ENCODE results near the gene EPHB3. TPM values are rescaled to one million over a fixed set of nuclear protein-coding genes. Genes with fewer than 3 reads are reported as not detected.

The EPHB3 gene
- total and polyA plus RNA-seq, 10 of the 15 experiments (the other 5 are each of a cell fraction or from before 2014, with no cell fraction given): 0.09 TPM; not detected in 9

DNA sequence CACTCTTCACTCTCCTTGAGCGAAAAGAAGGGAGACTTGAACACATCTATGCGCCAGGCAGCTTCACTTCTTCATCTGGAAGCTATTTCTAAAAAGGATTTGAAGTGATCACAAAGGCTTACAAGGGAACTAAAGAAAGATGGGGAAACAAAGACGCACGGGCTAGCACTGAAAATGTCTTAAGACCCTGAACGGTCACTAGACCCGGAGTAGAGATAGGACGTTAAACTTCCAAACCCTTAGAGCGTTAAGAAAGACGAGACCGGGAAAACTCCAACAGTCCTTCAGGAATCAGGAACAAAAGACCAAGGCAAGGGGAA lies 47.5 kb upstream of the EPHB3 start:
- Histone ChIP-seq H3K4me2 (ENCODE audit: control insufficient read depth, insufficient read depth) (no peak overlapping the region), H3K9ac (ENCODE audit: control insufficient read depth, insufficient read depth, low read length) (no peak overlapping the region), H3K36me3 (ENCODE audit: control insufficient read depth in 2 of 2, insufficient read depth in 2 of 2, low read length in 1 of 2) (no peaks in the 10 kb centered on the region), H4K20me1 (ENCODE audit: control insufficient read depth, insufficient read depth) (no peaks in the 10 kb centered on the region), H3K27me3 (replicated peaks in 1 of 2; ENCODE audit: control insufficient read depth in 2 of 2, insufficient read depth in 2 of 2, low read length in 1 of 2) (peaks cover 2 to 12% of the 10 kb centered on the region in 2 experiments), H3K4me3 (no peak overlapping the region), H3K4me1 (ENCODE audit: control insufficient read depth, insufficient read depth, low read length) (no peaks in the 10 kb centered on the region), H3K27ac (ENCODE audit: control insufficient read depth, insufficient read depth) (no peak overlapping the region), H2AFZ (ENCODE audit: control insufficient read depth, low read depth, low read length) (no peak overlapping the region), H3K79me2 (ENCODE audit: control insufficient read depth, insufficient read depth, low read length) (no peaks in the 10 kb centered on the region), H3K9me3 (replicated peaks; ENCODE audit: control insufficient read depth, insufficient read depth, low read length) (no peaks in the 10 kb centered on the region)
- in situ Hi-C loops (cut with MboI) (loop anchor here (10.0 kb wide), 1 partner anchor 619 kb away; no protein-coding TSS in a partner anchor), intact Hi-C loops (cut with micrococcal nuclease; ENCODE audit: unreplicated experiment) (loop anchor here (5.0 kb wide), 1 partner anchor 47 kb away; no protein-coding TSS in a partner anchor)
- ChIA-PET CTCF (interaction anchor here (0.6 to 4.9 kb wide), 30 partner anchors 8 to 1263 kb away, joined by 3 to 79 read pairs (median 4); partner anchors contain the start of genes CLCN2, POLR2H and THPO), POLR2A (no interaction called here), SMC1A (ENCODE audit: uncharacterized antibody, unreplicated experiment) (interaction anchor here (1.2 to 2.1 kb wide), 4 partner anchors 14 to 142 kb away, joined by 3 to 24 read pairs (median 4); no protein-coding TSS in a partner anchor), RAD21 (ENCODE audit: unreplicated experiment) (interaction anchor here (1.0 to 2.5 kb wide), 4 partner anchors 38 to 160 kb away, joined by 3 to 28 read pairs (median 10); no protein-coding TSS in a partner anchor)
- 18% methylated on average over 10 of the region's 10 CpGs for WGBS (ENCODE audit: insufficient coverage, insufficient replicate concordance, low lambda C conversion rate, missing lambda C conversion rate)
- no peak for ATAC-seq
- no peak for FAIRE-seq
- BruUV-seq (replicated peaks): no TSS peak
- DNase-seq (ENCODE audit: low read depth, low spot score): no peak
- TF ChIP-seq WRNIP1 (IDR thresholded peaks at IDR 0.05; ENCODE audit: borderline replicate concordance, low read depth, low read length) (no peak), KAT2A (conservative IDR thresholded peaks at IDR 0.05; ENCODE audit: control insufficient read depth, low read depth, low read length) (no peak), MTA2 (IDR thresholded peaks at IDR 0.05; ENCODE audit: low read depth) (no peak), MEF2A (IDR thresholded peaks at IDR 0.05; ENCODE audit: insufficient read depth, low read depth, low read length) (no peak), STAT1 (conservative IDR thresholded peaks at IDR 0.05) (no peak), IKZF2 (IDR thresholded peaks at IDR 0.05) (no peak), CHD2 (IDR thresholded peaks at IDR 0.05; ENCODE audit: borderline replicate concordance, low read depth, low read length) (no peak), KDM1A (IDR thresholded peaks at IDR 0.05; ENCODE audit: borderline replicate concordance) (no peak), CREM (IDR thresholded peaks at IDR 0.05; ENCODE audit: low read depth) (no peak), MTA3 (IDR thresholded peaks at IDR 0.05; ENCODE audit: borderline replicate concordance, low read length) (no peak), CEBPB (IDR thresholded peaks at IDR 0.05; ENCODE audit: borderline replicate concordance in 1 of 2, low read depth in 2 of 2, low read length in 2 of 2) (no peak)
- TF ChIP-seq, protein P1, sequence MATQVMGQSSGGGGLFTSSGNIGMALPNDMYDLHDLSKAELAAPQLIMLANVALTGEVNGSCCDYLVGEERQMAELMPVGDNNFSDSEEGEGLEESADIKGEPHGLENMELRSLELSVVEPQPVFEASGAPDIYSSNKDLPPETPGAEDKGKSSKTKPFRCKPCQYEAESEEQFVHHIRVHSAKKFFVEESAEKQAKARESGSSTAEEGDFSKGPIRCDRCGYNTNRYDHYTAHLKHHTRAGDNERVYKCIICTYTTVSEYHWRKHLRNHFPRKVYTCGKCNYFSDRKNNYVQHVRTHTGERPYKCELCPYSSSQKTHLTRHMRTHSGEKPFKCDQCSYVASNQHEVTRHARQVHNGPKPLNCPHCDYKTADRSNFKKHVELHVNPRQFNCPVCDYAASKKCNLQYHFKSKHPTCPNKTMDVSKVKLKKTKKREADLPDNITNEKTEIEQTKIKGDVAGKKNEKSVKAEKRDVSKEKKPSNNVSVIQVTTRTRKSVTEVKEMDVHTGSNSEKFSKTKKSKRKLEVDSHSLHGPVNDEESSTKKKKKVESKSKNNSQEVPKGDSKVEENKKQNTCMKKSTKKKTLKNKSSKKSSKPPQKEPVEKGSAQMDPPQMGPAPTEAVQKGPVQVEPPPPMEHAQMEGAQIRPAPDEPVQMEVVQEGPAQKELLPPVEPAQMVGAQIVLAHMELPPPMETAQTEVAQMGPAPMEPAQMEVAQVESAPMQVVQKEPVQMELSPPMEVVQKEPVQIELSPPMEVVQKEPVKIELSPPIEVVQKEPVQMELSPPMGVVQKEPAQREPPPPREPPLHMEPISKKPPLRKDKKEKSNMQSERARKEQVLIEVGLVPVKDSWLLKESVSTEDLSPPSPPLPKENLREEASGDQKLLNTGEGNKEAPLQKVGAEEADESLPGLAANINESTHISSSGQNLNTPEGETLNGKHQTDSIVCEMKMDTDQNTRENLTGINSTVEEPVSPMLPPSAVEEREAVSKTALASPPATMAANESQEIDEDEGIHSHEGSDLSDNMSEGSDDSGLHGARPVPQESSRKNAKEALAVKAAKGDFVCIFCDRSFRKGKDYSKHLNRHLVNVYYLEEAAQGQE (IDR thresholded peaks at IDR 0.05; ENCODE audit: low read depth, low read length): no peak
- TF ChIP-seq, protein P2, sequence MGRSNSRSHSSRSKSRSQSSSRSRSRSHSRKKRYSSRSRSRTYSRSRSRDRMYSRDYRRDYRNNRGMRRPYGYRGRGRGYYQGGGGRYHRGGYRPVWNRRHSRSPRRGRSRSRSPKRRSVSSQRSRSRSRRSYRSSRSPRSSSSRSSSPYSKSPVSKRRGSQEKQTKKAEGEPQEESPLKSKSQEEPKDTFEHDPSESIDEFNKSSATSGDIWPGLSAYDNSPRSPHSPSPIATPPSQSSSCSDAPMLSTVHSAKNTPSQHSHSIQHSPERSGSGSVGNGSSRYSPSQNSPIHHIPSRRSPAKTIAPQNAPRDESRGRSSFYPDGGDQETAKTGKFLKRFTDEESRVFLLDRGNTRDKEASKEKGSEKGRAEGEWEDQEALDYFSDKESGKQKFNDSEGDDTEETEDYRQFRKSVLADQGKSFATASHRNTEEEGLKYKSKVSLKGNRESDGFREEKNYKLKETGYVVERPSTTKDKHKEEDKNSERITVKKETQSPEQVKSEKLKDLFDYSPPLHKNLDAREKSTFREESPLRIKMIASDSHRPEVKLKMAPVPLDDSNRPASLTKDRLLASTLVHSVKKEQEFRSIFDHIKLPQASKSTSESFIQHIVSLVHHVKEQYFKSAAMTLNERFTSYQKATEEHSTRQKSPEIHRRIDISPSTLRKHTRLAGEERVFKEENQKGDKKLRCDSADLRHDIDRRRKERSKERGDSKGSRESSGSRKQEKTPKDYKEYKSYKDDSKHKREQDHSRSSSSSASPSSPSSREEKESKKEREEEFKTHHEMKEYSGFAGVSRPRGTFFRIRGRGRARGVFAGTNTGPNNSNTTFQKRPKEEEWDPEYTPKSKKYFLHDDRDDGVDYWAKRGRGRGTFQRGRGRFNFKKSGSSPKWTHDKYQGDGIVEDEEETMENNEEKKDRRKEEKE (IDR thresholded peaks at IDR 0.05): no peak
- TF ChIP-seq, protein P3, sequence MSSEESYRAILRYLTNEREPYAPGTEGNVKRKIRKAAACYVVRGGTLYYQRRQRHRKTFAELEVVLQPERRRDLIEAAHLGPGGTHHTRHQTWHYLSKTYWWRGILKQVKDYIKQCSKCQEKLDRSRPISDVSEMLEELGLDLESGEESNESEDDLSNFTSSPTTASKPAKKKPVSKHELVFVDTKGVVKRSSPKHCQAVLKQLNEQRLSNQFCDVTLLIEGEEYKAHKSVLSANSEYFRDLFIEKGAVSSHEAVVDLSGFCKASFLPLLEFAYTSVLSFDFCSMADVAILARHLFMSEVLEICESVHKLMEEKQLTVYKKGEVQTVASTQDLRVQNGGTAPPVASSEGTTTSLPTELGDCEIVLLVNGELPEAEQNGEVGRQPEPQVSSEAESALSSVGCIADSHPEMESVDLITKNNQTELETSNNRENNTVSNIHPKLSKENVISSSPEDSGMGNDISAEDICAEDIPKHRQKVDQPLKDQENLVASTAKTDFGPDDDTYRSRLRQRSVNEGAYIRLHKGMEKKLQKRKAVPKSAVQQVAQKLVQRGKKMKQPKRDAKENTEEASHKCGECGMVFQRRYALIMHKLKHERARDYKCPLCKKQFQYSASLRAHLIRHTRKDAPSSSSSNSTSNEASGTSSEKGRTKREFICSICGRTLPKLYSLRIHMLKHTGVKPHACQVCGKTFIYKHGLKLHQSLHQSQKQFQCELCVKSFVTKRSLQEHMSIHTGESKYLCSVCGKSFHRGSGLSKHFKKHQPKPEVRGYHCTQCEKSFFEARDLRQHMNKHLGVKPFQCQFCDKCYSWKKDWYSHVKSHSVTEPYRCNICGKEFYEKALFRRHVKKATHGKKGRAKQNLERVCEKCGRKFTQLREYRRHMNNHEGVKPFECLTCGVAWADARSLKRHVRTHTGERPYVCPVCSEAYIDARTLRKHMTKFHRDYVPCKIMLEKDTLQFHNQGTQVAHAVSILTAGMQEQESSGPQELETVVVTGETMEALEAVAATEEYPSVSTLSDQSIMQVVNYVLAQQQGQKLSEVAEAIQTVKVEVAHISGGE (CRISPR knock-in tag; IDR thresholded peaks at IDR 0.05): no peak

Data from GM12878 (cell line).